ENCODE data around the gene TRIM26. TPM values are rescaled to one million over a fixed set of nuclear protein-coding genes. Genes with fewer than 3 reads are reported as not detected.
"Not testable (repeated sequence)": the region's sequence is repeated elsewhere in the genome, so short reads cannot be mapped to it uniquely, and the experiment has no call there.

Gene TRIM26
- total and polyA plus RNA-seq, 2 of the 13 experiments (the other 11 are each of a cell fraction or from before 2014, with no cell fraction given): 27.1 to 38.7 TPM

- FAIRE-seq; CTCF ChIA-PET (ENCODE audit: low intra/inter-chr PET ratio, low total read pairs); H3K27ac ChIP-seq (ENCODE audit: extremely low read length, insufficient read depth, low read length); H3K4me2 ChIP-seq (ENCODE audit: low read depth, low read length); H3K79me2 ChIP-seq (ENCODE audit: insufficient read depth, low read length); H3K36me3 ChIP-seq (replicated peaks in 1 of 2; ENCODE audit: control insufficient read depth in 1 of 2, insufficient read depth in 2 of 2, low read length in 2 of 2); BruUV-seq (replicated peaks); H2AFZ ChIP-seq (ENCODE audit: low read length); H4K20me1 ChIP-seq (ENCODE audit: insufficient read depth, low read length); H3K4me3 ChIP-seq (replicated peaks in 1 of 3; ENCODE audit: insufficient read depth in 1 of 3, low read depth in 2 of 3, low read length in 3 of 3); in situ Hi-C loops (cut with HindIII; ENCODE audit: extremely low pct_ligation_motif_present, low pct_unique_long_range_greater_than_20kb); H3K27me3 ChIP-seq (ENCODE audit: control insufficient read depth in 1 of 2, insufficient read depth in 2 of 2, low read length in 2 of 2); intact Hi-C loops (cut with micrococcal nuclease; ENCODE audit: unreplicated experiment); DNase-seq (ENCODE audit: low spot score); H3K9ac ChIP-seq (ENCODE audit: insufficient read depth, low read depth, low read length); ATAC-seq: not testable (repeated sequence)
- 15% methylated on average over 5 of the region's 6 CpGs for WGBS (ENCODE audit: low lambda C conversion rate)
- peaks cover 13% of the 10 kb centered on the region for H3K9me3 ChIP-seq (ENCODE audit: low read length)
- POLR2A ChIA-PET: interaction anchor here (1.1 kb wide), 1 partner anchor 9 kb away, joined by 4 read pairs; the partner anchor contains the start of gene TRIM26
- TF ChIP-seq RARA (CRISPR knock-in tag; IDR thresholded peaks at IDR 0.05): peak; percentile 47; the same call in 1 of the 2 replicates
- TF ChIP-seq NCOA2 (CRISPR knock-in tag; IDR thresholded peaks at IDR 0.05): peak; percentile 10; the same call in 1 of the 2 replicates
- TF ChIP-seq BCL6 (CRISPR knock-in tag; IDR thresholded peaks at IDR 0.05): peak; percentile 59
- peak; percentile 53; the same call in 1 of the 2 replicates for TF ChIP-seq ARID5B (CRISPR knock-in tag; IDR thresholded peaks at IDR 0.05)
- 0 out of 2 replicates have a peak, but pooled peaks have one; percentile 37 for TF ChIP-seq IRF2 (CRISPR knock-in tag; IDR thresholded peaks at IDR 0.05)
- peak; percentile 73; the same call in 1 of the 2 replicates for TF ChIP-seq ZNF652 (CRISPR knock-in tag; IDR thresholded peaks at IDR 0.05; ENCODE audit: borderline replicate concordance, low read depth)
- TF ChIP-seq MLX (CRISPR knock-in tag; IDR thresholded peaks at IDR 0.05): 0 out of 2 replicates have a peak, but pooled peaks have one; percentile 21
- peak; percentile 24; the same call in 1 of the 2 replicates for TF ChIP-seq FOXA3 (CRISPR knock-in tag; IDR thresholded peaks at IDR 0.05)
- H3K4me1 ChIP-seq (ENCODE audit: insufficient read depth, low read length): peaks cover 15% of the 10 kb centered on the region
These were observed 8.2 kb upstream of the TRIM26 start for GRCh38 chr6:30221395-30221794.
